SK-N-SH (cell line): Measurements from ENCODE around the gene IPO4.

Source experiments
- CHD2 ChIP-seq: fragments of 150-350 bp; IDR thresholded peaks from 2 replicates; pipeline ENCODE4 v1.6.1; 2018; ENCODE audit warnings: low read length; ENCODE audit not compliant: partially characterized antibody
- CTCF ChIP-seq: fragments of 200-600 bp; sonication (generic); IDR thresholded peaks from 2 replicates; pipeline ENCODE4 v1.6.1; 2017; ENCODE audit warnings: antibody characterized with exemption, mild to moderate bottlenecking, moderate library complexity
- EP300 ChIP-seq, 2 experiments: IDR thresholded peaks; 2 replicates each; pipeline versions ENCODE4 v1.4.0 to v1.6.1; 2012; ENCODE audit warnings: borderline replicate concordance in 1 of 2, low read depth in 1 of 2, low read length in 1 of 2
- EZH2phosphoT487 ChIP-seq: fragments of 200-600 bp; sonication (generic); IDR thresholded peaks from 2 replicates; pipeline ENCODE4 v1.6.1; 2017; ENCODE audit warnings: low read depth, mixed run types, mild to moderate bottlenecking, antibody characterized with exemption, moderate library complexity, borderline replicate concordance
- MAX ChIP-seq: IDR thresholded peaks from 2 replicates; pipeline ENCODE4 v1.4.0; 2012; ENCODE audit warnings: low read depth
- PBX3 ChIP-seq: IDR thresholded peaks from 2 replicates; pipeline ENCODE4; 2012
- POLR2AphosphoS5 ChIP-seq: IDR thresholded peaks from 2 replicates; pipeline ENCODE4 v1.6.1; 2012; ENCODE audit warnings: low read depth, low read length
- SIN3A ChIP-seq: IDR thresholded peaks from 2 replicates; pipeline ENCODE4 v1.6.1; 2012; ENCODE audit warnings: low read depth, mild to moderate bottlenecking, low read length, moderate library complexity, borderline replicate concordance
- TEAD4 ChIP-seq: IDR thresholded peaks from 2 replicates; pipeline ENCODE4 v1.4.0; 2012; ENCODE audit warnings: mild to moderate bottlenecking, borderline replicate concordance; ENCODE audit not compliant: insufficient read depth

GRCh38 chr14:24236689-24237462, 48.3 kb upstream of the IPO4 start:
- TF ChIP-seq CTCF (no peak), EZH2phosphoT487 (no peak), TEAD4 (no peak), POLR2AphosphoS5 (no peak), CHD2 (no peak), MAX (no peak), EP300 (IDR thresholded peaks at IDR 0.05; ENCODE audit: borderline replicate concordance in 1 of 2, low read depth in 1 of 2, low read length in 1 of 2) (no peak), SIN3A (no peak), PBX3 (no peak)
